GM18502 (cell line): ENCODE measurements around the gene SF1.

ENCODE experiments used
- ATAC-seq: cut with Tn5 transposase; IDR thresholded peaks from one replicate; pipeline ENCODE4 v1.9.1; 2021; ENCODE audit warnings: mild to moderate bottlenecking; ENCODE audit not compliant: unreplicated experiment, poor library complexity

SF1 gene

DNA sequence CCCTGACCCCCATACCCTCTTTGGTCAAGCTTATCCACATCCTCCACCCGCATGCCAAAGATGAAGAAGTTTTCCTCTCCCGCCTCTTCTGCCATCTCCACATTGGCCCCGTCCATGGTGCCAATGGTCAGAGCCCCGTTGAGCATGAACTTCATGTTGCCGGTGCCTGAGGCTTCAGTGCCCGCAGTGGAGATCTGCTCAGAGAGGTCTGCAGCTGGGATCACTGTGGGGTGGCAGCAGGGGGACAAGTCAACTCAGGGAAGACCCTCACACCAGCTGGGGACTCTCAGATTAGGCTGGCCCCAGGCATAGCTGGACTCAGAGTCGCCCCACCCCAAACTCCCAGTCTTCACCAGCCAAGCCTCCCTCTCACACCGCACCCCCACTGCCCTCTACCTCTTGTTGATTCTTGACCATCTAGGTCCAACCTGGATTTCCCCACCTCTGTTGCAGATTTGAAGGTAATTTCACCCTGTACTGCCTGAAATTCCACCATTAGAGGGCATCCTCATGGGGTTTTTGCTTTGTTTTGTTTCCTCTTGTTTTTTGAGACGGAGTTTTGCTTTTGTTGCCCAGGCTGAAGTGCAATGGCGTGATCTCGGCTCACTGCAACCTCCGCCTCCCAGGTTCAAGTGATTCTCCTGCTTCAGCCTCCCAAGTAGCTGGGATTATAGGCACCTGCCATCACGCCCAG is 27.8 kb downstream of the SF1 start:
- ATAC-seq, result no peak

DNA sequence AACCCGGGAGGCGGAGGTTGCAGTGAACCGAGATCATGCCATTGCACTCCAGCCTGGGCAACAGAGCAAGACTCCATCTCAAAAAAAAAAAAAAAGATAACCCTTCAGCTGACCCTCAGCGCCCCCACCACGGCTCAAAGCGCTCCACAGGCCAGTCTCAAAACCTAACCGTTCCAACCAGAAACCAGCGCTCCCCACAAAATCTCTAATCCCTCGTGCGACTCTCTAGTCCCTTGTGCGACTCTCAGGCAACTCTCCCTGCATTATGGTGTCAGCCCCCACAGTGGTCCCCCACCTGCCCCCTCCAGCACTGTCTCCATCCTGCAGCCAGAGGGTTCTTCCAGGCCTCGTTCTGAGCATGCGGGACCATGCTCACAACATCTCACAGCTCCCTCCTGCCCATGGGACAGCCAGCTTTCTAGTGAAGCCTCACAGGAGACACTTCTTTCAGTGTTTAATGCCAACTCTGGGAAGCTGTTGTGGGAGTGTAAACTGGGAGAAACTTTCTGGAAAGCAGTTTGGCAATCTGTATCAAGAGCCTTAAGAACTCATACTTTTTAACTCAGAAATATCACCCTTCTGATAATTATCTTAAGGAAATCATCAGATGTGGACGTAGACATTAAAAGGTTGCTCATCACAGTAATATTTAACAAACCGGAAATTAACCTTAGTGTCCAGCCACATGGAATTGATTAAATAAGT is 30.2 kb downstream of the SF1 start:
- ATAC-seq, result no peak

DNA sequence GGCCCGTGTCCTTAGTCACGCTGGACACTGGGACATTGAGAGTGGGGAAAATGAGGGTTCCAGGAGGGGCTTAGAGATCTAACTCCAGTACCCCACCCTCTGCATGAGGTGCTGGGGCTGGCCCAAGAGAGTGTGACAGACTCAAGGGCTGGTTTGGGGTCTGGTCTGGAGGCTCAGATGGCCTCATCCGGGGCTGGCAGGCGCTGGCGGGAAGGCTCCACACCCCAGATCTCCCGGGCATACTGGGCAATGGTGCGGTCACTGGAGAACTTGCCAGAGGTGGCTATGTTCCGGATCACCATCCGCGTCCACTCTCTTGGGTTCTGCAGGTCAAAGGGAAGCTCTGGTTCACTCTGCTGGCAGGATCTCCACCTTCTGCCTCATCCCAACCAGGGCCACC is 31.9 kb downstream of the SF1 start:
- ATAC-seq, result no peak

- no peak for ATAC-seq
Measured at GRCh38 chr11:64745521-64746328, 32.6 kb downstream of the SF1 start.

- ATAC-seq, result no peak
Measured at GRCh38 chr11:64745189-64745520, 33.2 kb downstream of the SF1 start.

GRCh38 chr11:64744544-64745188 is 33.7 kb downstream of the SF1 start:
- ATAC-seq, result no peak

- no peak for ATAC-seq
Measured at GRCh38 chr11:64743591-64744543, 34.5 kb downstream of the SF1 start, which contains the start of gene RASGRP2. Gene RASGRP2, minus strand, starts transcription at chr11:64744142. Its CDS starts 1,276 bp downstream, at chr11:64742866.

GRCh38 chr11:64742889-64743590 is 35.3 kb downstream of the SF1 start:
- ATAC-seq, result no peak

GRCh38 chr11:64742087-64742888 is 36.1 kb downstream of the SF1 start:
- no peak for ATAC-seq

- no peak for ATAC-seq
Measured at GRCh38 chr11:64741375-64742086, 36.8 kb downstream of the SF1 start.

- ATAC-seq, result no peak
Measured at GRCh38 chr11:64739871-64740270, 38.5 kb downstream of the SF1 start.

DNA sequence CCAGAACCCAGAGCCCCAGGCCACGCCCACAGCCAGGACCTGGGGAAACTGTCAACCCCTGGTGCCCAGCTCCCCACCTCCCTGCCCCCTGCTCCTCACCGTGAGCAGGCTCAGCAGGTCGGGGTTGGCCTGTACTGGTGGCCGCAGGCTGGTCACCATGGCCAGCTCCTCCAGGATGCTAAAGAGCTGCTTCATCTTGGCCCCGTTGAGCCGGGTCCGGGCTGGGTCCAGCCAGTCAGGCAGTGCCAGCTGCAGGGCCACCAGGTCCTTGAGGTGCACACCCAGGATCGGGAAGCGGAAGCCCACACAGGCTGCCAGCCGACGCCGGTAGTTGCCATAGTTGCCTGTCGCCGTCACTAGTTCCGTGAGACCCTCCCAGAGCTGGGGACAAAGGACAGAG is 41.7 kb downstream of the SF1 start:
- no peak for ATAC-seq

- ATAC-seq, result no peak
Measured at GRCh38 chr11:64735725-64736259, 42.5 kb downstream of the SF1 start.

DNA sequence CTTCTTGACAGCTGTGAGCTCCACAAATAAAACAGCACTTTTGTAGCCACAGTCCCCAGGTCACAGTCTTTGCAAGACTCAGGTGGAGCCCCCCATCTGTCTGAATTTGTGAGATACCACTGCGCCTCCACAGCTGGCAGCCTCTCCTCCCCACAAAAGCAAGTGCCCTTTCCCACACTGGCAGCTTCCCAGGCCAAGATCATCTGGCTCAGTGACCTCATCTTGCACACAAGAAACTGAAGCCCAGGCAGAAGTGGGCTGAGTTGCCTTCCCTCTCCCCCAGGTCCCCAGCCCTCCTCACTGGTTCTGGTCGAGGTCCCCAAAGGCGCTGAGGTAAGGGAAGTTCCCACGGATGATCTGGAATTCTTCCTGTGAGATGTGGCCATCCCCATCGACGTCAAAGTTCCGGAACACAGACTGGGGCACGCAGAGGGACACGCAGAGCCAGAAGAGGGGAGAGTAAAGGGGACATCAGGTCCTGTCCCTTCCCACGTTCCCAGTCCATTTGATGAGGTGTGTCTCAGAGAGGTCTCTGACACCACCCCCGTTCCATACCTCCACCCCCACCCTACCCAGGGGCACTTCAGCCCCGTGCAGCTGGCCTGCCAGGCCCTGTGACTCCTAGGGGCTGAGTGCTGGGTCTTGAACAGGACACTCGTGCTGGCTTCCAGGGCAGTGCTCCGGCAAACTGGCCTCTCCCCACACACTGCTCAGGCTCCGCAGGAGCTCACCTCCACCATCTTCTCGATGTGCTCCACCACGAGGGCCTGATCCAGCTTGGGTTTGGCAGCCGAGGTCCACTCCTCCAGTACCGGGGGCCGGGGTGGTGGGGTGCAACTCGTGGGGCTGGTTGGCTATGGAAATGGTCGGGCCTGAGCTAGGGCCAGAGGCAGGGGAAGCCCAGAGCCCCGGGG is 43.3 kb downstream of the SF1 start:
- ATAC-seq, result no peak

DNA sequence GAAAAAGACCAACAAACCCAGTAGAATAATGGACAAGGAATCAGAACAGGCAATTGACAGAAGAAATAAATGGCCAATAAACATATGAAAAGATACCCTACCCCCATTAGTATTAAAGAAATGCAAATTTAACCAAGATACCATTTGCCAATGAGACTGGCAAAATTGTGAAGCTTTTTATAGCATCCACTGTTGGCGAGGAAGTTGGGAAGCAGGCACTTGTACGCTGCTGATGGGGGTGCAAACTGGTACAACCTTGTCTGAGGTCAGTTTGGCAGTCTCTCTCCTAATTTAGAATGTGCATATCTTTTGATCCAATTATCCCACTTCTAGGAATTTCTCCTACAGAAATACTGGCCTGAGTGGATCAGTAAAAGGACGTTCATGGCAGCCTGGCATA is 46.7 kb downstream of the SF1 start:
- ATAC-seq, result no peak

GRCh38 chr11:64729851-64730382 is 48.4 kb downstream of the SF1 start:
- no peak for ATAC-seq
